Panc1 (cell line): ENCODE data around the gene DIS3L2. TPM values are rescaled to one million over a fixed set of nuclear protein-coding genes. Genes with fewer than 3 reads are reported as not detected.

Experiments used
- ATAC-seq: fragments of 200-7000 bp; cut with Tn5 transposase; 2 replicates; pipeline ENCODE4 v1.9.1; 2020; ENCODE audit warnings: mild to moderate bottlenecking, moderate library complexity
- BruUV-seq: library from RNA; stranded (reverse); fragments of 400-500 nt; replicated peaks from 2 replicates; lab custom pipeline; 2021; lab: Mats Ljungman, UMichigan
- CTCF ChIA-PET: fragments of 300-600 bp; sonication (Branson Sonifier 250); formaldehyde crosslinking; loops from one replicate; lab custom pipeline; 2022; ENCODE audit warnings: antibody characterized with exemption; lab: Charles Lee
- POLR2A ChIA-PET: fragments of 300-600 bp; sonication (Branson Sonifier 250); formaldehyde crosslinking; loops from one replicate; lab custom pipeline; 2022; ENCODE audit warnings: antibody characterized with exemption; lab: Charles Lee
- DNase-seq: peaks from one replicate; pipeline ENCODE4 v3.0.0-alpha.2; 2010; ENCODE audit warnings: low read depth, low spot score
- H3K27ac ChIP-seq: 2 replicates; pipeline ENCODE4 v1.5.1; 2011; ENCODE audit warnings: mild to moderate bottlenecking, low read length, inconsistent platforms
- H3K27me3 ChIP-seq: fragments of 200-500 bp; sonication (Bioruptor generic); 2 replicates; pipeline ENCODE4 v1.6.0; 2014; ENCODE audit warnings: low read length, inconsistent platforms; ENCODE audit not compliant: control insufficient read depth, insufficient read depth
- H3K36me3 ChIP-seq: fragments of 200-500 bp; sonication (Bioruptor generic); 2 replicates; pipeline ENCODE4 v1.5.1; 2014; ENCODE audit warnings: inconsistent platforms, mild to moderate bottlenecking, low read length, moderate library complexity; ENCODE audit not compliant: control insufficient read depth, insufficient read depth
- H3K4me1 ChIP-seq: 2 replicates; pipeline ENCODE4 v1.5.1; 2011; ENCODE audit warnings: inconsistent platforms, mild to moderate bottlenecking, low read length, moderate library complexity; ENCODE audit not compliant: control insufficient read depth, insufficient read depth
- H3K4me3 ChIP-seq, 2 experiments: 2 replicates each; pipeline ENCODE4 v1.5.1; 2011 to 2012; ENCODE audit warnings: low read depth in 2 of 2, low read length in 2 of 2, mild to moderate bottlenecking in 2 of 2, inconsistent platforms in 1 of 2, moderate library complexity in 1 of 2
- H3K9me3 ChIP-seq: fragments of 200-500 bp; sonication (Bioruptor generic); 2 replicates; pipeline ENCODE4 v1.5.1; 2014; ENCODE audit warnings: low read depth, mild to moderate bottlenecking, inconsistent platforms, low read length, moderate library complexity; ENCODE audit not compliant: control insufficient read depth, insufficient read depth
- CTCF ChIP-seq: fragments of 450-650 bp; IDR thresholded peaks from 2 replicates; pipeline ENCODE4 v1.5.1; 2017; ENCODE audit warnings: mild to moderate bottlenecking
- POLR2AphosphoS5 ChIP-seq: IDR thresholded peaks from 2 replicates; pipeline ENCODE4 v1.6.1; 2012; ENCODE audit warnings: mild to moderate bottlenecking, low read depth, low read length, moderate library complexity
- REST ChIP-seq, 2 experiments: IDR thresholded peaks; 2 replicates each; pipeline ENCODE4 v1.6.1; 2011 to 2012; ENCODE audit warnings: low read depth in 2 of 2, control low read depth in 1 of 2, low read length in 1 of 2, mild to moderate bottlenecking in 1 of 2, moderate library complexity in 1 of 2; ENCODE audit not compliant: insufficient read depth in 1 of 2
- SIN3A ChIP-seq: IDR thresholded peaks from 2 replicates; pipeline ENCODE4 v1.6.1; 2012; ENCODE audit warnings: low read depth, mild to moderate bottlenecking, low read length, moderate library complexity, borderline replicate concordance; ENCODE audit not compliant: insufficient read depth
- TCF7L2 ChIP-seq: IDR thresholded peaks from 2 replicates; pipeline ENCODE4 v1.6.1; 2011; ENCODE audit warnings: mild to moderate bottlenecking, low read depth, low read length, inconsistent platforms
- in situ Hi-C: cut with HindIII; loops from 2 replicates; pipeline ENCODE4 v1.10.0; 2016; ENCODE audit warnings: low sequenced_read_pairs, low pct_unique_long_range_greater_than_20kb
- intact Hi-C: fragments of 100-400 bp; cut with micrococcal nuclease; formaldehyde crosslinking; loops from one replicate; pipeline ENCODE4 v1.10.0; 2022; ENCODE audit not compliant: unreplicated experiment
- total RNA-seq: library from RNA; stranded (reverse); gene quantifications from one replicate; pipeline ENCODE4 v1.2.1, GENCODE V29; 2021; ENCODE audit not compliant: unreplicated experiment

DIS3L2 gene
- total RNA-seq, 1 experiment from 2014 or later, result 28.1 TPM

GRCh38 chr2:232232915-232233314 is 271.4 kb downstream of the DIS3L2 start:
- Histone ChIP-seq H3K9me3 (no peaks in the 10 kb centered on the region), H3K27me3 (no peaks in the 10 kb centered on the region), H3K36me3 (no peaks in the 10 kb centered on the region; the same call in 1 of the 2 replicates), H3K4me1 (no peaks in the 10 kb centered on the region), H3K4me3 (no peak overlapping the region), H3K27ac (no peak overlapping the region)
- CTCF ChIA-PET, result no interaction called here
- intact Hi-C loops (no loop called here), in situ Hi-C loops (no loop called here)
- ATAC-seq, result no peak
- no TSS peak for BruUV-seq
- TF ChIP-seq SIN3A, result no peak
- DNase-seq, result no peak
- POLR2A ChIA-PET, result no interaction called here

- DNase-seq (no peak), ATAC-seq (no peak)
- no TSS peak for BruUV-seq
- no peaks in the 10 kb centered on the region; the same call in 1 of the 2 replicates for H3K36me3 ChIP-seq
- ChIA-PET CTCF (no interaction called here), POLR2A (interaction anchor here (0.6 kb wide), 1 partner anchor 136 kb away, joined by 16 read pairs; no protein-coding TSS in a partner anchor)
- intact Hi-C loops (no loop called here), in situ Hi-C loops (no loop called here)
- H3K27me3 ChIP-seq, result no peaks in the 10 kb centered on the region
- no peak overlapping the region for H3K4me3 ChIP-seq
- H3K4me1 ChIP-seq, result no peaks in the 10 kb centered on the region
- no peaks in the 10 kb centered on the region for H3K9me3 ChIP-seq
- TF ChIP-seq CTCF, result no peak
- no peak for TF ChIP-seq POLR2AphosphoS5
- TF ChIP-seq SIN3A, result no peak
- no peak for TF ChIP-seq TCF7L2
- no peak for TF ChIP-seq REST (IDR thresholded peaks at IDR 0.05; ENCODE audit: insufficient read depth in 1 of 2, low read depth in 2 of 2, low read length in 1 of 2)
- H3K27ac ChIP-seq, result no peak overlapping the region
These were observed 273.6 kb downstream of the DIS3L2 start for GRCh38 chr2:232234922-232235615.

GRCh38 chr2:232235716-232236115 is 274.2 kb downstream of the DIS3L2 start:
- no peaks in the 10 kb centered on the region for H3K4me1 ChIP-seq
- H3K27me3 ChIP-seq, result no peaks in the 10 kb centered on the region
- ChIA-PET POLR2A (no interaction called here), CTCF (no interaction called here)
- H3K27ac ChIP-seq, result no peak overlapping the region
- H3K36me3 ChIP-seq, result no peaks in the 10 kb centered on the region; the same call in 1 of the 2 replicates
- TF ChIP-seq REST (IDR thresholded peaks at IDR 0.05; ENCODE audit: insufficient read depth in 1 of 2, low read depth in 2 of 2, low read length in 1 of 2), result no peak
- no peak for TF ChIP-seq SIN3A
- TF ChIP-seq POLR2AphosphoS5, result no peak
- no peak for TF ChIP-seq TCF7L2
- TF ChIP-seq CTCF, result no peak
- no peaks in the 10 kb centered on the region for H3K9me3 ChIP-seq
- BruUV-seq, result no TSS peak
- DNase-seq, result no peak
- intact Hi-C loops (no loop called here), in situ Hi-C loops (no loop called here)
- no peak for ATAC-seq
- H3K4me3 ChIP-seq, result no peak overlapping the region
